Measurements from ENCODE around the gene NSMCE1.
"Not testable (repeated sequence)": the region's sequence is repeated elsewhere in the genome, so short reads cannot be mapped to it uniquely, and the experiment has no call there.

NSMCE1 gene

GRCh38 chr16:27302126-27302525, 33.6 kb upstream of the NSMCE1 start:
- no peak for DNase-seq

DNA sequence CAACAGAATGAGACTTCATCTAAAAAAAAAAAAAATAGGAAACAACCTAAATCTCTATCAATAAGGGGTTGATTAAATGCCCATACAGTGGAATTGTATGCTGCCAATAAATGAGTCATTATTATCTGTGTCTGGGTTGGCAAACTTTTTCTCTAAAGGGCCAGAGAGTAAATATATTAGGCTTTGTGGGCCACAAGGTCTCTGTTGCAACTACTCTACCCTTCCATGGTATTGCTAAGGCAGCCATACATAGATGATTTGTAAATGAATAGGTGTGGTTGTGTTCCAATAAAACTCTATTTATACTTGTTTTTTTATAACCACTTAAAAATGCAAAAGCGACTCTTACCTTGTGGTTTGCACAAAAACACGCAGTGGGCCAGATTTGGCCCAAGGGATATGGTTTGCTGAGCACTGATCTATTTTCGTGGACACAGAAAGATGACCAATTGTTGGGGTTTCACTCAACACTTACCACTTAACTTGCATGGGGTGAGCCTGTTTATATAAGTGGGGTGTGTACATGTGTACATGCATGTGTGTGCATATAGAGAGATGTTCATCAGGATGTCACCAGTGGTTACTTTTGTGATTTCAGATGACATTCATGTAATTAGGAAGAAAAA, 32.8 kb upstream of the NSMCE1 start:
- DNase-seq = no peak

- no peak for DNase-seq
Observed at GRCh38 chr16:27298132-27298531, 29.6 kb upstream of the NSMCE1 start.

GRCh38 chr16:27293343-27293742, 24.8 kb upstream of the NSMCE1 start:
- DNase-seq = no peak

- DNase-seq = no peak
Observed at GRCh38 chr16:27291722-27292240, 23.2 kb upstream of the NSMCE1 start.

GRCh38 chr16:27291106-27291505, 22.5 kb upstream of the NSMCE1 start:
- DNase-seq = no peak

GRCh38 chr16:27290562-27290961, 22.0 kb upstream of the NSMCE1 start:
- DNase-seq = no peak

GRCh38 chr16:27289669-27290068, 21.1 kb upstream of the NSMCE1 start:
- DNase-seq = no peak

DNA sequence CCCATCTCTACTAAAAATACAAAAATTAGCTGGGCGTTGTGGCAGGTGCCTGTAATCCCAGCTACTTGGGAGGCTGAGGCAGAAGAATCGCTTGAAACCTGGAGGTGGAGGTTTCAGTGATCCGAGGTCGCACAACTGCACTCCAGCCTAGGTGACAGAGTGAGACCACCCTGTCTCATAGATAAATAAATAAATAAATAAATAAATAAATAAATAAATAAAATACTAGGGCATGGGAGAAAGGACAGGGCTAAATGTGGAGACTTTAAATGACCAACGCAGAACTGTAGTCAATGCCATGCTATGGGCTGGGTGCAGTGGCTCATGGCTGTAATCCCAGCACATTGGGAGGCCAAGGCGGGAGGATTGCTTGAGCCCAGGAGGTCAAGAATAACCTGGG, 19.7 kb upstream of the NSMCE1 start:
- DNase-seq = not testable (repeated sequence)

DNA sequence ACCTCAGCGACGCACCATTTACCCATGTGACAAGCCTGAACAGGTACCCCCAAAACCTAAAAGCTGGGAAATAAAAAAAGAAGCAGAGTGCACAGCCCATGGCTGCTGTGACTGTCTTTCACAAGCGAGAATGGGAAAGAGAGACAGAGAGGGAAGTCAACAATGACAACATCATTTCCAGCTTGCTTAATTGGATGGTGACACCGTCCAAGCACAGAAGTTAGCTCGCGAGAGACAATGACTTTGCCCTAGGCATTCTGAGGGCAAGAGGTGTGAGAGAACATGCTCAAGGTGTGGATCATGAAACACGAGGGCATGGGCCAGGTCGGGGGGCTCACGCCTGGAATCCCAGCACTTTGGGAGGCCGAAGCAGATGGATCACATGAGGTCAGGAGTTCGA, 19.3 kb upstream of the NSMCE1 start:
- peak; percentile 91 for DNase-seq

- DNase-seq = no peak
Observed at GRCh38 chr16:27287051-27287811, 18.7 kb upstream of the NSMCE1 start.

DNA sequence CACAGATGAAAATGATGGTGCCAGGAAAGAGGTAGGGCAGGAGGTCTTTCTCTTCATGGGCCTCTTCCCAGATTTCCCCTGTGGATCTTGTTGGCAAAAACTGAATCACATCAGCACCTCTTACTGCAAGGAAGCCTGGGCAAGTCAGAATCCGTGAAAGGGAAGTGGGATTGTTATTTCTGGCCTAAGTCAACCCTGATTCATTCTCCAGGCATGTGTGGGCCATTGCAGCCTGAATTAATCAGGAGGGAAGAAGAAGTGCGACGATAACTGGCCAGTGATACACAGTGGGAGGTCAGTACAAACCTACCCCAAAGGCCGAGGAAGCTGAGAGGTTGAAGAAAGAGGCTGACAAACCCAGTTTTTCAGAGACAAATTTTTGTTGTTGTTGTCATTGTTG, 17.9 kb upstream of the NSMCE1 start:
- DNase-seq = peak; percentile 90

DNA sequence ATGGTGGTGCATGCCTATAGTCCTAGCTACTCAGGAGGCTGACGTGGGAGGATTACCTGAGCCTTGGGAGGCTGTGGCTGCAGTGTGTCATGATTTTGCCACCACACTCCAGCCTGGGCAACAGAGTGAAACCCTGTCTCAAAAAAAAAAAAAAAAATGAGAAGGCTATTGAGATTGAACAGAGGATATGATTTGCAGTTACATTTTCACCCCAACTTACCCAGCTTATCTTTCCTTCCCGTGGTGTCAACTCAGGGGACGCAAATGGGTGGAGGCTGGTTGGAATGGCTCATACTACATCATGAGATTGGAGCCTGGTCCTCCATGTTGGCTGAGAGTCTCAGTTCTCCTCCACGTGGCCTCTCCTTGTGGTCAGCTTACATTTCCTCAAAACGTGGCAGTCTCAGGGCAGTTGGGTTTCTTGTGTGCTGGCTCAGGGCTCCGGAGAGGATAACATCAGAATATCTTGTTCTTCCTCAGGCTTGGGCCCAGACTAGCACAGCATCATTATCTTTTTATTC, 17.2 kb upstream of the NSMCE1 start:
- DNase-seq = peak; percentile 82

DNA sequence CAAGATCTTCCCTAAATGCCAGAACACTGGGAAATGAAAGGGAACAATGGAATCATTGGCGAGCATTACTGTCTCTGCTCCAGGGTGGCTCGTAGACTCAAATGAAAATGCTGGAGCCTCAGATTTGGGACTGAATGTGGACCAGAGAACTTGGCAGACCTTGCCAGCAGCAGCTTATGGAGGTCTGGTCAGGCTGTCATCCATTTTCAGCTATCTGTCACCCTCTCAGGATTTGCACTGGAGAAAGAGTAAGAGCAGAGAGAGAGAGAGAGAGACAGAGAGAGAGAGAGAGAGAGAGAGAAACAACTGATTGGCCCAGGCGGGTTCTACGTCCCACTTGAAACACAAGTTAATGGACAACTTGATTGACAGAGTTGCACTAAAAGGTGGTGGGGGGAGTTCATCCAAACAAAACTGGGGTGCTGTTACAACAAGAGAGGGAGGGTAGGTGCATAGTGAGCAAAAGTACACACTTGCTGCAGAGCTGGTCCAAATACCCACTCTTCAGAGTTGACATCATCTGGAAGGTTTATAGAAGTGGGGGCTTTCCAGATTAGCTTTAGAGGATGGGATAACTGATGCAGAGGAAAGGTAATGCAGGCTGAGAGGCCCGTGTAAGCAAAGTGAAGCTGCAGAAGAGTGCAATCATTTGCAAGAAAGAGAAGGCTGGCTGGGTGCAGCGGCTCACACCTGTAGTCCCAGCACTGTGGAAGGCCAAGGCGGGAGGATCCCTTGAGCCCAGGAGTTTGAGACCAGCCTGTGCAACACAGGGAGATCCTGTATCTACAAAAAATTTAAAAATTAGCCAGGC, 16.5 kb upstream of the NSMCE1 start:
- DNase-seq = no peak

GRCh38 chr16:27281243-27281642, 12.7 kb upstream of the NSMCE1 start:
- no peak for DNase-seq

- peak; percentile 34 for DNase-seq
Observed at GRCh38 chr16:27275394-27275793, 6.8 kb upstream of the NSMCE1 start.

- DNase-seq = not testable (repeated sequence)
Observed at GRCh38 chr16:27274424-27274874, 5.9 kb upstream of the NSMCE1 start.

GRCh38 chr16:27273670-27274423, 5.3 kb upstream of the NSMCE1 start:
- no peak for DNase-seq

DNA sequence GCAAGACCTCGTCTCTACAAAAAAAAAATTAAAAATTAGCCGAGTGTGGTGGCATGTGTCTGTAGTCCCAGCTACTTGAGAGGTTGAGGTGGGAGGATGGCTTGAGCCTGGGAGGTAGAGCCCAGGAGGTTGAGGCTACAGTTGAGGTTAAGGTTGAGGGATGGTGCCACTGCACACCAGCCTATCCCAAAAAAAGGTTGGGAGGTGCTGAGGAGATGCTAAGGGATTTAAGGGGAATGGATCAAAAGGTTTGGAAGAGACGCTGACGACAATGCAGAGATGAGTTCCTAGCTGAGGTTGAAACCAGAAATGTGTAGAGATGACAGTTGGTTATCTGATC, 4.7 kb upstream of the NSMCE1 start:
- DNase-seq = no peak

DNA sequence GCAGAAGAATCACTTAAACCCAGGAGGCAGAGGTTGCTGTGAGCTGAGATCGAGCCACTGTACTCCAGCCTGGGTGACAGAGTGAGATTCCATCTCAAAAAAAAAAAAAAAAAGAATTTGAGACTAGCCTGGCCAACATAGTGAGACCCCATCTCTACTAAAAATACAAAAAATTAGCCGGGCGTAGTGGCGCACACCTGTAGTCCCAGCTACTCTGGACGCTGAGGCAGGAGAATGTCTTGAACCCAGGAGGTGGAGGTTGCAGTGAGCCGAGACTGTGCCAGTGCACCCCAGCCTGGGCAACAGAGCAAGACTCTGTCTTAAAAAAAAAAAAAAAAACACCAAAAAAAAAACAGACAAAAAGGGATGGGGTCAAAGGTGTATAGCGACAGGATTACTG, 4.1 kb upstream of the NSMCE1 start:
- not testable (repeated sequence) for DNase-seq

DNA sequence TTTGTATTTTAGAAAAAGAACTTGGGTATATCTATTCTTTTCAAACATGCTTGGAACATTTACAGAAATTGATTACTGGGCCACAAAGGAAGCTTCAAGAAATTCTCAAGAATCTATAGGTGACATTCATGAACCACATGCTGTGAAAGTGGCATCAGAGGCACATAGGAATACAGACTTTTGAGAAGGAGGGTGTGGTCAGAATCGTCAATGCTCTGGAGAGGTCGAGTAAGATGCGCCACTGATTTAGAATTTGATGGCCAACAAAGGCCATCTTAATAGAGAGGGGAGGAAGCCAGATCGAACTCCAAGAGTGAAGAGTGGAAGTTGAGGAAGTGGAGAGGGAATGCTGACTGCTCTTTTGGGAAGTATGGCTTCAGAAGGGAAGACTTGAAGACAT, 3.5 kb upstream of the NSMCE1 start:
- no peak for DNase-seq

DNA sequence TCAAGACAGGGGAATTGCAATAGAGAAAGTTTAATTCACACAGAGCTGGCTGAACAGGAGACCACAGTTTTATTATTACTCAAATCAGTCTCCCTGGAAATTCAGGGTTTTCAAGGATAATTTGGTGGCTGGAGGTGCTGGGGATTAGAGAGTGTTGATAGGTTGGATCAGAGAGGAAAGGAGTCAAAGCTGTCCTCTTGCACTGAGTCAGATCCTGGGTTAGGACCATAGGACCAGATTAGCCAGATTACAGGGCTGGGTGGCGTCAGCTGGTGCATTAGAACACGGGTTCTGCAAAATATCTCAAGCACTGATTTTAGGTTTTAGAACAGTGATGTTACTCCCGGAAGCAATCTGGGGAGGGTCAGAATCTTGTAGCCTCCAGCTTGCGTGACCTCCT, 1.8 kb upstream of the NSMCE1 start:
- DNase-seq = no peak
